Type B pancreatic cell (in vitro differentiated cells): ENCODE results near the gene TFIP11. TPM values are rescaled to one million over a fixed set of nuclear protein-coding genes. Genes with fewer than 3 reads are reported as not detected.
A peak's percentile ranks its signal among the peaks of the same experiment; 100 is the strongest.

Experiments used
- DNase-seq: peaks from one replicate; pipeline ENCODE4 v3.0.0; 2021; ENCODE audit warnings: mixed read lengths; ENCODE audit not compliant: unreplicated experiment; ENCODE audit errors: extremely low spot score
- H3K27ac Mint-ChIP-seq: 2 replicates; pipeline ENCODE4 v1.8.0; 2021; ENCODE audit warnings: mild to moderate bottlenecking, mixed read lengths
- H3K27me3 Mint-ChIP-seq: 2 replicates; pipeline ENCODE4 v1.8.0; 2021; ENCODE audit warnings: mixed read lengths
- H3K36me3 Mint-ChIP-seq: 2 replicates; pipeline ENCODE4 v1.8.0; 2021; ENCODE audit warnings: mixed read lengths
- H3K4me1 Mint-ChIP-seq: one replicate; pipeline ENCODE4 v1.8.0; 2021; ENCODE audit warnings: mixed read lengths; ENCODE audit not compliant: unreplicated experiment
- H3K4me3 Mint-ChIP-seq: 2 replicates; pipeline ENCODE4 v1.8.0; 2021; ENCODE audit warnings: mild to moderate bottlenecking, mixed read lengths
- H3K9me3 Mint-ChIP-seq: 2 replicates; pipeline ENCODE4 v1.8.0; 2021; ENCODE audit warnings: mixed read lengths
- total RNA-seq: library from RNA; stranded (reverse); gene quantifications from 2 replicates; pipeline ENCODE4 v1.2.1, GENCODE V29; 2021; ENCODE audit warnings: low replicate concordance
- TF ChIP-seq, protein P1 (sequence below): fragments of 200-600 bp; sonication (generic); conservative IDR thresholded peaks from 2 replicates; pipeline ENCODE4 v1.5.0; 2021; ENCODE audit warnings: antibody characterized with exemption, mild to moderate bottlenecking

TFIP11 gene
- total RNA-seq, 1 donor from 2014 or later = 32.7 TPM

- Mint-ChIP-seq H3K27me3 (no peaks in the 10 kb centered on the region), H3K36me3 (peaks cover 21% of the 10 kb centered on the region), H3K27ac (no peak overlapping the region), H3K4me1 (no peaks in the 10 kb centered on the region), H3K9me3 (no peaks in the 10 kb centered on the region), H3K4me3 (no peak overlapping the region)
- DNase-seq = no peak
- TF ChIP-seq, protein P1, sequence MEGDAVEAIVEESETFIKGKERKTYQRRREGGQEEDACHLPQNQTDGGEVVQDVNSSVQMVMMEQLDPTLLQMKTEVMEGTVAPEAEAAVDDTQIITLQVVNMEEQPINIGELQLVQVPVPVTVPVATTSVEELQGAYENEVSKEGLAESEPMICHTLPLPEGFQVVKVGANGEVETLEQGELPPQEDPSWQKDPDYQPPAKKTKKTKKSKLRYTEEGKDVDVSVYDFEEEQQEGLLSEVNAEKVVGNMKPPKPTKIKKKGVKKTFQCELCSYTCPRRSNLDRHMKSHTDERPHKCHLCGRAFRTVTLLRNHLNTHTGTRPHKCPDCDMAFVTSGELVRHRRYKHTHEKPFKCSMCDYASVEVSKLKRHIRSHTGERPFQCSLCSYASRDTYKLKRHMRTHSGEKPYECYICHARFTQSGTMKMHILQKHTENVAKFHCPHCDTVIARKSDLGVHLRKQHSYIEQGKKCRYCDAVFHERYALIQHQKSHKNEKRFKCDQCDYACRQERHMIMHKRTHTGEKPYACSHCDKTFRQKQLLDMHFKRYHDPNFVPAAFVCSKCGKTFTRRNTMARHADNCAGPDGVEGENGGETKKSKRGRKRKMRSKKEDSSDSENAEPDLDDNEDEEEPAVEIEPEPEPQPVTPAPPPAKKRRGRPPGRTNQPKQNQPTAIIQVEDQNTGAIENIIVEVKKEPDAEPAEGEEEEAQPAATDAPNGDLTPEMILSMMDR = no peak
These were observed 17.8 kb downstream of the TFIP11 start for GRCh38 chr22:26494506-26494905.

GRCh38 chr22:26492220-26492619 is 20.1 kb downstream of the TFIP11 start:
- no peak overlapping the region for H3K27ac Mint-ChIP-seq
- TF ChIP-seq, protein P1 = no peak

GRCh38 chr22:26489447-26490036 is 22.7 kb downstream of the TFIP11 start:
- Mint-ChIP-seq H3K27ac (no peak overlapping the region), H3K4me1 (peaks cover 9% of the 10 kb centered on the region), H3K4me3 (no peak overlapping the region)

More at GRCh38 chr22:26492220-26492619, 20.1 kb downstream of the TFIP11 start:
- no peak for DNase-seq
- H3K4me1 Mint-ChIP-seq = no peaks in the 10 kb centered on the region
- H3K4me3 Mint-ChIP-seq = no peak overlapping the region
- no peaks in the 10 kb centered on the region for H3K9me3 Mint-ChIP-seq
- H3K36me3 Mint-ChIP-seq = peaks cover 18% of the 10 kb centered on the region
- no peaks in the 10 kb centered on the region for H3K27me3 Mint-ChIP-seq

GRCh38 chr22:26487996-26488395 is 24.3 kb downstream of the TFIP11 start:
- DNase-seq = no peak
- Mint-ChIP-seq H3K27ac (no peak overlapping the region), H3K4me3 (no peak overlapping the region), H3K36me3 (peaks cover 4% of the 10 kb centered on the region), H3K27me3 (no peaks in the 10 kb centered on the region), H3K9me3 (no peaks in the 10 kb centered on the region), H3K4me1 (peaks cover 12% of the 10 kb centered on the region)
- TF ChIP-seq, protein P1 = no peak

More at GRCh38 chr22:26489447-26490036, 22.7 kb downstream of the TFIP11 start:
- no peak for DNase-seq
- H3K27me3 Mint-ChIP-seq = no peaks in the 10 kb centered on the region
- peaks cover 13% of the 10 kb centered on the region for H3K36me3 Mint-ChIP-seq
- H3K9me3 Mint-ChIP-seq = no peaks in the 10 kb centered on the region
- TF ChIP-seq, protein P1 = no peak

- Mint-ChIP-seq H3K4me3 (peak overlapping the region; percentile 97), H3K36me3 (peaks cover 7% of the 10 kb centered on the region), H3K27ac (peak overlapping the region; percentile 96), H3K9me3 (no peaks in the 10 kb centered on the region), H3K4me1 (peaks cover 27% of the 10 kb centered on the region), H3K27me3 (no peaks in the 10 kb centered on the region)
- DNase-seq = no peak
- TF ChIP-seq, protein P1 = no peak
These were observed 25.9 kb downstream of the TFIP11 start for GRCh38 chr22:26486394-26486793.
